Bronchial epithelial cell (primary cell): Measurements from ENCODE around the gene EIF3M. TPM values are rescaled to one million over a fixed set of nuclear protein-coding genes. Genes with fewer than 3 reads are reported as not detected.

Source experiments
- DNase-seq: peaks from one replicate; pipeline ENCODE4 v3.0.0-alpha.2; 2010; ENCODE audit warnings: low read depth
- FAIRE-seq: peaks from 2 replicates; lab custom pipeline; 2011; peaks lifted over from hg19 to GRCh38; lab: Jason Lieb, UNC
- H3K27me3 ChIP-seq: 2 replicates; pipeline ENCODE4 v1.5.1; 2011; ENCODE audit warnings: low read length; ENCODE audit not compliant: control insufficient read depth, insufficient read depth
- H3K36me3 ChIP-seq: 2 replicates; pipeline ENCODE4 v1.5.1; 2011; ENCODE audit warnings: low read length; ENCODE audit not compliant: control insufficient read depth, insufficient read depth
- H3K4me3 ChIP-seq: 2 replicates; pipeline ENCODE4 v1.5.1; 2011; ENCODE audit warnings: mild to moderate bottlenecking, low read depth, low read length, control low read depth
- total RNA-seq: library from RNA; depleted of rRNA; stranded (reverse); fragments of >200 nt; gene quantifications from 2 replicates; pipeline ENCODE4 v1.2.1, GENCODE V29; 2014
- TF ChIP-seq, protein P1 (sequence below): IDR thresholded peaks from 2 replicates; pipeline ENCODE4 v1.5.1; 2011; ENCODE audit warnings: mild to moderate bottlenecking, moderate library complexity, low read length, control low read depth, inconsistent platforms; ENCODE audit not compliant: insufficient read depth, severe bottlenecking

The EIF3M gene
- total RNA-seq, 1 donor from 2014 or later: 500 TPM

DNA sequence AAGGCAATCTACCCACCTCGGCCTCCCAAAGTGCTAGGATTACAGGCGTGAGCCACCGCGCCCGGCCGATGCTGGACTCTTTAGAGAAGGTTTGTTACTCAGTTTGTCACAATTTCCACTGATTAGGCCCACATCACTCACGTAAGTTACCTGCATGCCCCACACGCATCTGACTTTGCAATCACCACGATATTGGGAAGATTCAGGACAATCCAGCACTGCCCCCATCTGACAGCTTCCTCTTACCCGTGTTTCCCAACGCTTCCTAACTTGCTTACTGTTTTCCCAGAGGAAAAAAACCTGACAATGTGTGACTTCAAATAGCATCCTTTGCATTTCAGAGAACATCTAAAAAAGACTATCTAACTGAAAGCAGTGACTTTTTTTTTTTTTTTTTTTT lies 21.8 kb upstream of the EIF3M start:
- no peak for FAIRE-seq
- DNase-seq: no peak
- H3K36me3 ChIP-seq: no peaks in the 10 kb centered on the region
- TF ChIP-seq, protein P1, sequence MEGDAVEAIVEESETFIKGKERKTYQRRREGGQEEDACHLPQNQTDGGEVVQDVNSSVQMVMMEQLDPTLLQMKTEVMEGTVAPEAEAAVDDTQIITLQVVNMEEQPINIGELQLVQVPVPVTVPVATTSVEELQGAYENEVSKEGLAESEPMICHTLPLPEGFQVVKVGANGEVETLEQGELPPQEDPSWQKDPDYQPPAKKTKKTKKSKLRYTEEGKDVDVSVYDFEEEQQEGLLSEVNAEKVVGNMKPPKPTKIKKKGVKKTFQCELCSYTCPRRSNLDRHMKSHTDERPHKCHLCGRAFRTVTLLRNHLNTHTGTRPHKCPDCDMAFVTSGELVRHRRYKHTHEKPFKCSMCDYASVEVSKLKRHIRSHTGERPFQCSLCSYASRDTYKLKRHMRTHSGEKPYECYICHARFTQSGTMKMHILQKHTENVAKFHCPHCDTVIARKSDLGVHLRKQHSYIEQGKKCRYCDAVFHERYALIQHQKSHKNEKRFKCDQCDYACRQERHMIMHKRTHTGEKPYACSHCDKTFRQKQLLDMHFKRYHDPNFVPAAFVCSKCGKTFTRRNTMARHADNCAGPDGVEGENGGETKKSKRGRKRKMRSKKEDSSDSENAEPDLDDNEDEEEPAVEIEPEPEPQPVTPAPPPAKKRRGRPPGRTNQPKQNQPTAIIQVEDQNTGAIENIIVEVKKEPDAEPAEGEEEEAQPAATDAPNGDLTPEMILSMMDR: no peak
- H3K4me3 ChIP-seq: no peak overlapping the region
- no peaks in the 10 kb centered on the region for H3K27me3 ChIP-seq

GRCh38 chr11:32562839-32563599 lies 20.6 kb upstream of the EIF3M start:
- FAIRE-seq (no peak), DNase-seq (no peak)
- no peaks in the 10 kb centered on the region for H3K36me3 ChIP-seq
- H3K4me3 ChIP-seq: no peak overlapping the region
- H3K27me3 ChIP-seq: no peaks in the 10 kb centered on the region
- TF ChIP-seq, protein P1: no peak

- DNase-seq: no peak
- TF ChIP-seq, protein P1: no peak
- no peaks in the 10 kb centered on the region for H3K27me3 ChIP-seq
- H3K36me3 ChIP-seq: no peaks in the 10 kb centered on the region
- no peak for FAIRE-seq
- H3K4me3 ChIP-seq: no peak overlapping the region
Measured at GRCh38 chr11:32563600-32563959, 20.1 kb upstream of the EIF3M start.

GRCh38 chr11:32566517-32566916 lies 17.1 kb upstream of the EIF3M start:
- TF ChIP-seq, protein P1: no peak
- no peak overlapping the region for H3K4me3 ChIP-seq
- no peaks in the 10 kb centered on the region for H3K27me3 ChIP-seq
- no peaks in the 10 kb centered on the region for H3K36me3 ChIP-seq
- no peak for DNase-seq
- no peak for FAIRE-seq

DNA sequence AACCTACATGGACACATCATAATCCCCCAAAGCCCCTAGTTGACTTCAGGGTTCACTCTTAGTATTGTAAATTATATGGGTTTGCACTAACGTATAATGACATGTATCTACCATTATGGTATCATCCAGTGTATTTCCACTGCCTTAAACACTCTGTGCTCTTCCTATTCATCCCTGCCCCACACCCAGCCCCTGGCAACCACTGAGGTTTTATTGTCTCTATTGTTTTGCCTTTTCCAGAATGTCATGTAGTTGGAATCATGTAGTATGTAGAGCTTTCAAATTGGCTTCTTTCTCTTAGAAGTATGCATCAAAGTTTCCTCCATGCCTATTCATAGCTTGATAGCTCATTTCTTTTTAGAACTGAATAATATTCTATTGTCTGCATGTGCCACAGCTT lies 16.5 kb upstream of the EIF3M start:
- TF ChIP-seq, protein P1: no peak
- Histone ChIP-seq H3K4me3 (no peak overlapping the region), H3K36me3 (no peaks in the 10 kb centered on the region), H3K27me3 (no peaks in the 10 kb centered on the region)
- DNase-seq (no peak), FAIRE-seq (no peak)
